Measurements from ENCODE around the gene TMTC2.

TMTC2 gene

GRCh38 chr12:82857911-82858533 lies 171.3 kb downstream of the TMTC2 start:
- no peak overlapping the region for H3K4me3 ChIP-seq (replicated peaks; ENCODE audit: low read depth, low read length)
- no peak for DNase-seq (ENCODE audit: extremely low read depth, low read depth)
- no peak for TF ChIP-seq CTCF (IDR thresholded peaks at IDR 0.05; ENCODE audit: low read depth, low read length, missing control alignments)

GRCh38 chr12:82858534-82858917 lies 171.8 kb downstream of the TMTC2 start:
- TF ChIP-seq CTCF (IDR thresholded peaks at IDR 0.05; ENCODE audit: low read depth, low read length, missing control alignments): no peak
- H3K4me3 ChIP-seq (replicated peaks; ENCODE audit: low read depth, low read length): no peak overlapping the region

GRCh38 chr12:82862069-82862841 lies 175.5 kb downstream of the TMTC2 start:
- TF ChIP-seq CTCF (IDR thresholded peaks at IDR 0.05; ENCODE audit: low read depth, low read length, missing control alignments): no peak
- no peak overlapping the region for H3K4me3 ChIP-seq (replicated peaks; ENCODE audit: low read depth, low read length)
- peak; percentile 54 for DNase-seq (ENCODE audit: extremely low read depth, low read depth)

More at GRCh38 chr12:82858534-82858917, 171.8 kb downstream of the TMTC2 start:
- DNase-seq (ENCODE audit: extremely low read depth, low read depth): no peak

- peak; percentile 38 for DNase-seq (ENCODE audit: extremely low read depth, low read depth)
- H3K4me3 ChIP-seq (replicated peaks; ENCODE audit: low read depth, low read length): no peak overlapping the region
- no peak for TF ChIP-seq CTCF (IDR thresholded peaks at IDR 0.05; ENCODE audit: low read depth, low read length, missing control alignments)
These were observed 176.4 kb downstream of the TMTC2 start for GRCh38 chr12:82862876-82863649.

GRCh38 chr12:82866227-82866775 lies 179.6 kb downstream of the TMTC2 start:
- TF ChIP-seq CTCF (IDR thresholded peaks at IDR 0.05; ENCODE audit: low read depth, low read length, missing control alignments): no peak

GRCh38 chr12:82866946-82867345 lies 180.2 kb downstream of the TMTC2 start:
- DNase-seq (ENCODE audit: extremely low read depth, low read depth): no peak
- TF ChIP-seq CTCF (IDR thresholded peaks at IDR 0.05; ENCODE audit: low read depth, low read length, missing control alignments): no peak
- no peak overlapping the region for H3K4me3 ChIP-seq (replicated peaks; ENCODE audit: low read depth, low read length)

More at GRCh38 chr12:82866227-82866775, 179.6 kb downstream of the TMTC2 start:
- no peak for DNase-seq (ENCODE audit: extremely low read depth, low read depth)
- H3K4me3 ChIP-seq (replicated peaks; ENCODE audit: low read depth, low read length): no peak overlapping the region

Data from HFF-Myc (cell line).